ENCODE data around the gene FBXL15. TPM values are rescaled to one million over a fixed set of nuclear protein-coding genes. Genes with fewer than 3 reads are reported as not detected.

The FBXL15 gene
- total RNA-seq, 1 experiment from 2014 or later: 17.6 TPM

DNA sequence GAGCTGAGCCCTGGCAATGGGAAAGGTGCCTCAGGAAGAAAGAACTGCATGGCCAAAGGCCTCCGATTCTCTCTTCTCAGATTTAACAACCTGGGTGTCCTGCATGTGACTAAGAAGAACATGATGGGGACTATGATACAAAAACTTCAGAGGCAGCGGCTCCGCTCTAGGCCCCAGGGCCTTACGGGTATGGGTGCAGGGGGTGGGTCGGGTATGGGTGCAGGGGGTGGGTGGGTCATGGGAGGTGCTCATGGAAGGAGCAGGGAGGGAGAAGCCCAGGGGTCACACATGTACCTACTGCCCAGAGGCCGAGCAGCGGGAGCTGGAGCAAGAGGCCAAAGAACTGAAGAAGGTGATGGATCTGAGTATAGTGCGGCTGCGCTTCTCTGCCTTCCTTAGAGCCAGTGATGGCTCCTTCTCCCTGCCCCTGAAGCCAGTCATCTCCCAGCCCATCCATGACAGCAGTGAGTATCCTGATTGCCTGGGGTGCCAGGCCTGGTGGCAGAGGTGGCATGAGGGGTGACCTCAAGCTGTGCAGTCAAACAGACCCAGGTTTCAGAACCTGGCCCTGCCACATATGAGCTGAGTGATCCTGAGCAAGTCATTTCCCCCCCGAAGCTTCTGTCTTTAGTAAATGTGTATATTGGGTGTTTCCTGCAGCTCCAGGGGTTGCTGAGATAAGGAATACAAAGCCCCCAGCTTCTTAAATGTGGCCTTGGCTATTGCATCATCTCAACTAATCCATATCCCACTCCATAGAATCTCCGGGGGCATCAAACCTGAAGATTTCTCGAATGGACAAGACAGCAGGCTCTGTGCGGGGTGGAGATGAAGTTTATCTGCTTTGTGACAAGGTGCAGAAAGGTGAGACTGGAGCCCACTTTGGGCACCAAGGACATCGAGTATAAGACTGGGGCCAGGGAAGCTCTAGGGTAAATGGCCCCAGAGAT lies 23.1 kb upstream of the FBXL15 start:
- no peak for DNase-seq (ENCODE audit: low read depth)

DNA sequence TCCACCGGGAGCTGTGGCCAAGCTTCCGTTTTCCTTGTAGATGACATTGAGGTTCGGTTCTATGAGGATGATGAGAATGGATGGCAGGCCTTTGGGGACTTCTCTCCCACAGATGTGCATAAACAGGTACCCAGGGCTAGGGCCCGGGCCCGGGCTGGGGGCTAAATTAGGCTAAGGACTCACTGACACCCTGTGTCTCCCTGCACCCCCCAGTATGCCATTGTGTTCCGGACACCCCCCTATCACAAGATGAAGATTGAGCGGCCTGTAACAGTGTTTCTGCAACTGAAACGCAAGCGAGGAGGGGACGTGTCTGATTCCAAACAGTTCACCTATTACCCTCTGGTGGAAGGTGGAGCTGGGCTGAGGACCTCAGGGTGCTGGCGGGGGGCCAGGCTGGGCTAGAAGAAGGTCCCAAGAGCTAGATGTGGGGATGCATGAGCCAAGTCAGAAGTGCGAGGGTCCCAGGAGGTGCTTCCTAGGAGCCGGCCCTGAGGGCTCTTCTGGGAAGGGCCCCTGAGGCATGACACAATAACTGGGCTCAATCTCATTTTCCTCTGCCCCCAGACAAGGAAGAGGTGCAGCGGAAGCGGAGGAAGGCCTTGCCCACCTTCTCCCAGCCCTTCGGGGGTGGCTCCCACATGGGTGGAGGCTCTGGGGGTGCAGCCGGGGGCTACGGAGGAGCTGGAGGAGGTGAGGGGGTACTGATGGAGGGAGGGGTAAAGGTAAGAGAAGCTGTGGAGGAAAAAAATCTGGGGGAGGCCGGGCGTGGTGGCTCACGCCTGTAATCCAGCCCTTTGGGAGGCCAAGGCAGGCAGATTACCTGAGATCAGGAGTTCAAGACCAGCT lies 22.2 kb upstream of the FBXL15 start:
- DNase-seq (ENCODE audit: low read depth): no peak

DNA sequence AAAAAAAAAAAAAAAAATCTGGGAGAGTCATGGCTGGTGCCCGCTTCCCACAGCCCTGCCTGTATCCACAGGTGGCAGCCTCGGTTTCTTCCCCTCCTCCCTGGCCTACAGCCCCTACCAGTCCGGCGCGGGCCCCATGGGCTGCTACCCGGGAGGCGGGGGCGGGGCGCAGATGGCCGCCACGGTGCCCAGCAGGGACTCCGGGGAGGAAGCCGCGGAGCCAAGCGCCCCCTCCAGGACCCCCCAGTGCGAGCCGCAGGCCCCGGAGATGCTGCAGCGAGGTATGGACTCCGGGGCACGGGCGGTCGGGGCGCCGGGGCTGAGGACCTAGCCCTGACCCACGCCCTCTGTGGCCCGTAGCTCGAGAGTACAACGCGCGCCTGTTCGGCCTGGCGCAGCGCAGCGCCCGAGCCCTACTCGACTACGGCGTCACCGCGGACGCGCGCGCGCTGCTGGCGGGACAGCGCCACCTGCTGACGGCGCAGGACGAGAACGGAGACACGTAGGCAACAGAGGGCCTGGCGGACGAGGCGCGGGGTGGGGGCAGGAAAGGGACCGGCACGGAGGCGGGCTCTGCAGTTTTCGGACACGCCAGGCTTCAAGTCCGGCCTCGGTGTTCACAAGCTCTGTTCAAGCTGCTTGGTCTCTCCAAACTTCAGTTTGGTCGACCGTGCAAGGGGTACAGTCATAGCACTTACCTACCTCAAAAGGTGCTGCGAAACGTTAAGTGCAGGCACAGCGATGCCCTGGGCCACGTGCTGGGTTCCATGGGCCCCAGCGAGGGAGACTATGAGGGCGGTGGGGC lies 21.2 kb upstream of the FBXL15 start:
- DNase-seq (ENCODE audit: low read depth): peak; percentile 74

DNA sequence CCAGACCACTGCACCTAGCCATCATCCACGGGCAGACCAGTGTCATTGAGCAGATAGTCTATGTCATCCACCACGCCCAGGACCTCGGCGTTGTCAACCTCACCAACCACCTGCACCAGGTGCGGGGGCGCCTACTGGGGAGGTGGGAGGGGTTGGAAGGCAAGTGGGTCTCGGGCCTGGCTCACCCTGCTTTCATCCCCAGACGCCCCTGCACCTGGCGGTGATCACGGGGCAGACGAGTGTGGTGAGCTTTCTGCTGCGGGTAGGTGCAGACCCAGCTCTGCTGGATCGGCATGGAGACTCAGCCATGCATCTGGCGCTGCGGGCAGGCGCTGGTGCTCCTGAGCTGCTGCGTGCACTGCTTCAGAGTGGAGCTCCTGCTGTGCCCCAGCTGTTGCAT lies 20.6 kb upstream of the FBXL15 start:
- no peak for DNase-seq (ENCODE audit: low read depth)

DNA sequence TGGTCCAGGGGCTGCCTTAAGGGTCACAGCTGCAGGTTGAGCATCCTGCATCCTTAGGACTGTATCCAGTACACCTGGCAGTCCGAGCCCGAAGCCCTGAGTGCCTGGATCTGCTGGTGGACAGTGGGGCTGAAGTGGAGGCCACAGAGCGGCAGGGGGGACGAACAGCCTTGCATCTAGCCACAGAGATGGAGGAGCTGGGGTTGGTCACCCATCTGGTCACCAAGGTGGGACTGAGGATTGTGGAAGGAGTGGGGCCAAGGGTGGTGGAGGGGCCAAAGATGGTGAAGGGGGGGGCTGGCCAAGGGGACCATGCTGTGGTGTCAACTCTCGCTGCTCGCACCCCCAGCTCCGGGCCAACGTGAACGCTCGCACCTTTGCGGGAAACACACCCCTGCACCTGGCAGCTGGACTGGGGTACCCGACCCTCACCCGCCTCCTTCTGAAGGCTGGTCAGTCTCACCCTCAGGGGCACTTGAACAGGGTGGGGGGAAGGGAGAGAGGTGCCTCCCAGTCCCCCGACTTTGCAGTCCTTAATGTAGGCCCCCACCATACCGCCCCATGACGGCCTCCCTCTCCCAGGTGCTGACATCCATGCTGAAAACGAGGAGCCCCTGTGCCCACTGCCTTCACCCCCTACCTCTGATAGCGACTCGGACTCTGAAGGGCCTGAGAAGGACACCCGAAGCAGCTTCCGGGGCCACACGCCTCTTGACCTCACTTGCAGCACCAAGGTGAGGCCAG lies 19.9 kb upstream of the FBXL15 start:
- no peak for DNase-seq (ENCODE audit: low read depth)

DNA sequence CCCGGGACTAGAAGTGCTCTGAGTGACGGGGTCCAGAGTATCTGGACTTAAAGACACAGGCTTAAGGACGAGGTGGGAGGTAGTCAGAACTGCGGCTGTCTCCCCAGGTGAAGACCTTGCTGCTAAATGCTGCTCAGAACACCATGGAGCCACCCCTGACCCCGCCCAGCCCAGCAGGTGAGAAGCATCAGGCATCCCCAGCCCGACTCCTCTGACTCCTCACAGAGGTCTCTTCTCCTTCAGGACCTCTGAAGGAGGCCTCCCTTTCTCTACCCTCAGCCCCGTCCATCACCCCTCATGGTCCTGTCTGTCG lies 19.3 kb upstream of the FBXL15 start:
- no peak for DNase-seq (ENCODE audit: low read depth)

DNA sequence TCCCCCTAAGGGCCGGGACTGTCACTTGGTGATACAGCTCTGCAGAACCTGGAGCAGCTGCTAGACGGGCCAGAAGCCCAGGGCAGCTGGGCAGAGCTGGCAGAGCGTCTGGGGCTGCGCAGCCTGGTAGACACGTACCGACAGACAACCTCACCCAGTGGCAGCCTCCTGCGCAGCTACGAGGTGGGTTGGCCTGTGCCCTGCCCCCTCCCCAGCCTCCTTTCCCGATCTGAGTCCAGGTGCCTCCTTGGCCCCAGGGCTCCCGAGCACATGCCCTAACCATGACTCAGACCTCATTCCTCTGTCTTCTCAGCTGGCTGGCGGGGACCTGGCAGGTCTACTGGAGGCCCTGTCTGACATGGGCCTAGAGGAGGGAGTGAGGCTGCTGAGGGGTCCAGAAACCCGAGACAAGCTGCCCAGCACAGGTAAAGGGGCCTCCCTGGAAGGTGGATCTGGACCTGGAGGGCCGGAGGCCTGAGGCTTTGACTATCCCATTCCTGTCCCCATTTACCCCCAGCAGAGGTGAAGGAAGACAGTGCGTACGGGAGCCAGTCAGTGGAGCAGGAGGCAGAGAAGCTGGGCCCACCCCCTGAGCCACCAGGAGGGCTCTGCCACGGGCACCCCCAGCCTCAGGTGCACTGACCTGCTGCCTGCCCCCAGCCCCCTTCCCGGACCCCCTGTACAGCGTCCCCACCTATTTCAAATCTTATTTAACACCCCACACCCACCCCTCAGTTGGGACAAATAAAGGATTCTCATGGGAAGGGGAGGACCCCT lies 18.7 kb upstream of the FBXL15 start:
- DNase-seq (ENCODE audit: low read depth): peak; percentile 63

DNA sequence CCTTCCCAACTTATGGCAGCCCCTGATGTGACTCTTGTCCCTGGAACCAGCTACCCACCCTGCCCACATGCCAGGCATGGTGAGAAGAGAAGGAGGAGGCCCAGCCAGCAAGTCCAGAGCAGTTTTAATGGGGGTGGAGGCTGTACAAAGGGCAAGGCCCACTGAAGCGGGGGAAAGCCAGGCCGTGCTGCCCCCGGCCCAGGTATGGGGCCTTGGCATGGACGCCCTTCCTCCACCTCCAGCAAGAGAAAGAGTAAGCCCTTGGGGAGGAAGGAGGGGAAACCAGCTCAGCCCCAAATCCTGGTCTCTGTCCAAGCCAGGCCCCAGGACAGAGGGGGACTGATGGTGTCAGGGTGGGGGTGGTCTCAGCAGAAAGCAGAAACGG lies 18.1 kb upstream of the FBXL15 start:
- DNase-seq (ENCODE audit: low read depth): no peak

DNA sequence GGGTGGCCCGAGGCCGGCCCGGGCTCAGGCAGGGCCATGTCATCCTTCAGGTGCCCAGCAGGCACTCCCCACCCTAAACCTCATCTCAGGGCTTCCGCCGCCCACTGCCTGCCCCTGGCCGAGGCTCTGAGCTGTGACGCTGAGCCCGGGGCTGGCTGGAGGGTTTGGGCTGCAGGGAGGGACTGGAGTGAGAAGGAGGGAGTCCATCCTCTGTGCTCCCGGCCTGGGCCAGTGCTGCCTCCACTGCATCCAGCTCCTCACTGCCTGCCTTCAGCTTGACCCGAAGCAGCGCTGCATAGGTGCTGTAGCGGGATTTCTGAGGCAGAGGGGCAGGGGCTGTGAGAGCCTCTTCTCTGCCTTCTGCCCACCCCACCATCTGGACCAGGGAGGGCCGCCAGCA lies 17.5 kb upstream of the FBXL15 start:
- no peak for DNase-seq (ENCODE audit: low read depth)

DNA sequence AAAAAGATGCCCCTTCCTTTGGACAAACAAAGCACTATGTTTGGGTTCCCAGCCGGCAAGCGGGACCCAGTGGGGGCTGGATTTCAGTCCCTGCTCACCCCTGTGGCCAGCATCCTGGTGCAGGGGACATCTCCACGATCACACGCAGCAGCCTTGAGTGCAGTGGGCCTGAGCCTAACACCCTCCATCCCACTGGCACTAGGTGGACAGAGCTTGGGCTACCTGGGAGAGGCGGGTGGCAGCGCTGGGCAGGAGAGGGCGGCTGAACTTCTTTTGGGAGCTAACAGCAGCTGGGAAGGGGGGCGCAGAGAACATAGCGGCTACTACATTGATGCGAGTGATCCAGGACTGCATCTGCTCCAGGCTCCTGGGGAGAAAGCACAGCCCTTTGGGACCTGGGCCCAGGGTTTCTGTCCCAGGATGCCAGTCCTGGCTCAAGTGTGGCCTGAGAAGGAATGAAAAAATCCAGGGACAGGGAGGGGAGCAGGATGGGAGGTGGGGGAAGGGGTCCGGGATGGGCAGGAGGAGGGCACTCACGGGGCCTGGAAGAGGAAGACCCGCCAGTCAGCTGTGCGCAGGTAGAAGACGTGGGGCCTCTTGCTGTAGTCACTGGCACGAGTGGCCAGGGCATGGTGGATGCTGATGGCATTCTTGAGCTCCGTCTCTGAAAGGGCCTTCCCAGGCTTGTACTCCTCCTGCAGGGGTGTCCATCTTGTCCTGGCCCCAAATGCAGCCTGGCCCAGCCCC lies 16.1 kb upstream of the FBXL15 start:
- no peak for DNase-seq (ENCODE audit: low read depth)

DNA sequence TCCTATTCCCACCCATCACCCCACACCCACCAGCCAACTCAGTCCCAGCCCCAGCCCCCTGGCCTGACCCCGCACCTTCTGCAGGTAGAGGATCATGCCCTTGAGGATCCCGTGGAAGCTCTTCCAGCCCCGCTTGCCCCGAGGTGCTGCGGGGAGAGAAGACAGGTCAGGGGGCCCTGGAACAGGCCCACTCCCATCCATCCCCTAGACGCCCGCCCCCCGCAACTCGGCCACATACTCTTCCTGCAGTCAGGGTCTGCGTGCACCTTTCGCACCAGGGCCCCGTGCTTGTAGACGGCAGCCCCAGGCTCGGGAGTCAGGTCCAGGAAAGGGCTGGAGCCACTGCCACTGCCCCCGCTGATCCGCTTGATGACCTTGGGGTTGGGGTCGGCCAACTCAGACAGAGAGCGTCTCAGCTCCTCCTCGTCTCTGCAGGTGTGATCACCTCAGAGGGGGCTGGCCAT lies 15.5 kb upstream of the FBXL15 start:
- DNase-seq (ENCODE audit: low read depth): no peak

DNA sequence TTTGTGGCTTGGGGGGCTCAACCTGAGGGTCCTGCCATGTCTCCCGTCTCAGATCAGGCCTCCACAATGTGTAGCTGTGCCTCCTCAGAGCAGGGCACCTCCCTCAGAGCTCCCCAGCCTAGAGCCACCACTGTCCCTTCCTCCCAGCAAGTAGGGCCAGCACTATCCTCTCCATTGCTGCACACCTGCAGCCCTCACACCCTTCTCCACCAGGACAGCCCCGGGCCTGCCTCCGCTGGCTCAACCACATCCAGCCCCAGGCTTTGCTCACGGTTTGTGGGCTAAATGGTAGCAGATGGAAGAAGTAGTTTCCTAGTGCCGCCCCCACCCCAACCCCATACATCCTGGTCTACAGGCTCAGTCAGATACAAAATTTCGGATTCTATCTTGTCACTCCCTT lies 15.0 kb upstream of the FBXL15 start:
- DNase-seq (ENCODE audit: low read depth): no peak

DNA sequence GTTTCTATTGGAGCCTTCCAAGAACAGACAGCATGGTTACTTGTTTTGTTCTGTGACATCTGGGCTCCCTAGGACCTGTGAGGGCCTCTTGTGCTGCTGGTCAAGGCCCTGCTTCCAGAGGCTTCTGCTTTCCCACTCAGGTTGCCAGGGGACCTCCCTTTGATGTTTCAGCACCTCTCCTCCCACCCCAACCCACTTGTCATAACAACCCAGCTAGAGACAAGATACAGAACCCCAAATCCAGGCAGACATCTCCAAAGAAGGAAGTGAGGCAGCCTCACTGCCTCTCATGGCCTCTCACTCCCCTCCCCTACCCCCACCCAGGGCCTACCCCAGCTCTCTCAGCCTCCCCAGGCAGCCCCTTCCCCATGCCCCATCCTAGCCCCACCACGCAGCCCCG lies 13.8 kb upstream of the FBXL15 start:
- no peak for DNase-seq (ENCODE audit: low read depth)

DNA sequence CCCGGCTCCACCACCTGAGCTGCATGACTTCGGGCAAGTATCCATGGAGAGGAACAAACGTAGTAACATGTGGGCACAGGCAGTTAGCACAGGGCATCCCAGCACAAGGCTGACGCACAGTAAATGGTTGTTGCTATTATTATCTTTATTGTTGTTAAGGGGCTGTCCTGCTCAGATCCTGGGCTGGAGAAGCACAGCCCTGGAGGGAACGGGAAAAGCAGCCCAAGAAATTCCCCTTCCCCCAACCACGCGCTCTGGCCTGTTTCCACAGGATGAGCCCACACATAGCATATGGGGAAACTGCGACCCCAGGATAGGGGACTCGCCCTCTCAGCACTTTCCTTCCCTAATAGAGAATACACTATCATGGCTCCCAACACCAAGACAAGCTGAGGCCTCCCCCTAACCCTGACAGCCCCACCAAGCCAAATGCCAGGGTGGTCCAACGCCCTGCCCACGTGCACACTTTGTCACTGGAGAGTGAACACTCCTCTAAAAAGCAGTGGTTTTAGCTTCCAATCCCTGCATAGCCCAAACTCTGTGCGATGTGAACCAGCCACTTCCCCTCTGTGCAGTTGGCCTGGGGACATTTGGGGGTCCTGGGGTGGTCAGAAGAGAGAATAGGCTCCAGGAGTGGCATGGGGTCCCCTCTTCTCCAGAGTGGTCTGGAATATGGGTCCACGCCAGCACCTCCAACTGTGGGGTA lies 13.1 kb upstream of the FBXL15 start:
- no peak for DNase-seq (ENCODE audit: low read depth)

DNA sequence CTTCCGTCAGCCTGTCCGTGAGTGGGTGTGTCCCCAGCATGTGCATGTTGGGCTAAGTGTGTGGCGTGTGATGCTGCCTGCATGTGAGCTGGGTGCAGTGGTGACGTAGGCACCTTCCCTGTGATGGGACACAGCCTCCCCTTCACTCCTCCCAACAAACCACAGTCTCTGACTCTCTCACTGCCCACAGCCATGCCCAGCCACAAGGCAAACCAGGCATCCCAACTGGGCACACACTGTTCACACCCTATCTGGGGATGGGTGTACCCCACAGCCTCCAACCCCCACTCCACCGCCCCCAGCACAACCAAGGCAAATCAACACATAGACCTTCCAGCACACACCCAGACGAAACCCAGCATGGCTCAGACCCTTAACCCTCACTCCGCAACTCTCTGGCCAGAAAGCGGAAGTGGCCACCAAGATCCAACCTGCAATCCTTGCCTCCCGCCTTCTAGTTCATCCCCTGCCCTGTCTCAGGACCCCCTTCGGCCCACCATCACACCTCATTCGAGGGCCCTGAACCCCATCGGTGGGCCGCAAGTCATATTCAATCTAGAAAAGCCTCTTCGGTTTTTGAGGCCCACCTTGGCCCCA lies 12.4 kb upstream of the FBXL15 start:
- DNase-seq (ENCODE audit: low read depth): no peak

DNA sequence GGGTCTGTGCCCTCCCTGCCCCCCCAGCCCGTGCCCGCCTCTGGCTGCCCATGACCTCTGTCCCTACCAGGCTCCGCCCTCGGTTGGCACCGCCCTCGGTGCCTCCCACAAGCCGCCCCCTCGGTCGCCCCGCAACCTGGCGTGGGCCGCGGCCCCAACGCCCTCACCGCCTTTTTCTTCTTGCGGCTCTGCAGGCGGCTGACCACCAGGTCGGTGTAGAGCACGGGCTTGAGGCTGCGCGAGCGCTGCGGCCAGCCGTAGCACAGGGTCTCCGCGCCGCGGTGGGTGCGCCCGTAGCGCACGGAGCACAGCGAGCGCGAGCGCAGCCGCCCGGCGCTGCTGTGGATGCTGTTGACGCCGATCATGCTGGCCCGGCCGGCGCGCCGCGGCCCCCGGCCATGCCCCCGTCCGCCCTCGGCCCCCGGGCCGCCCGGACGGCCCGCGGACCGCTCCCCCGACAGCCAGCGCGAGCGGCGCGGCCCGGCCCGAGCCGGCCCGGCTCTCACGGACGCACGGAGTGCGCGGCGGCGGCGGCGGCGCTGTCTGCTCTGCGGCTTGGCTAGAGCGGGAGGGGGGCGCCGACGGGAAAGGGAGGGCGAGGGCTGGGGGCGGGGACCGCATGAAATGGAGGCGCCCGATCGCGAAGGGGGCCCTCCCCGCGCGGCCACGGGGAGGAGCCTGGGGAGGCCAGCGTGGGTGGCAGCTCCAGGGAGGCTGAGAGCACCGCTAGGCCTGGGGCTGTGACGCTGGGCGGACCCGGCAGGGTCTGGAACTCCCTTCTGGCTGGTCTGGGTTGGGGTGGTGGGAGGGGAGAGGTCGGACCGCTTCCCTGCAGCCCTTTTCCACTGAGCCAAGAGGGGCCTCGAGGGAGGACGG lies 11.7 kb upstream of the FBXL15 start:
- no peak for DNase-seq (ENCODE audit: low read depth)

All from HT1080 (cell line).